Lung (tissue), 12 donors: ENCODE measurements around the gene USP34. TPM values are rescaled to one million over a fixed set of nuclear protein-coding genes. Genes with fewer than 3 reads are reported as not detected.
A peak's percentile ranks its signal among the peaks of the same experiment; 100 is the strongest.

Source experiments
- ATAC-seq: fragments of 200-7000 bp; cut with Tn5 transposase; one replicate; pipeline ENCODE4 v1.9.1; 2020; ENCODE audit warnings: moderate number of reproducible peaks; ENCODE audit not compliant: insufficient read depth, low FRiP score
- DNase-seq, 3 donors: peaks; one replicate each; pipeline ENCODE4 v3.0.0-alpha.2; 2013 to 2017
- H3K27ac ChIP-seq, 2 donors: one replicate each; pipeline ENCODE4 v1.5.1; 2013; ENCODE audit warnings: mild to moderate bottlenecking in 2 of 2, moderate library complexity in 2 of 2, control low read depth in 1 of 2, inconsistent platforms in 1 of 2, low read depth in 1 of 2, low read length in 1 of 2
- H3K27me3 ChIP-seq, 3 donors: one replicate each; pipeline ENCODE4 v1.5.1; 2013; ENCODE audit warnings: low read length in 2 of 3; ENCODE audit not compliant: control insufficient read depth in 3 of 3, insufficient read depth in 3 of 3
- H3K36me3 ChIP-seq, 4 donors: one replicate each; pipeline ENCODE4 v1.5.1; 2013; ENCODE audit warnings: low read length in 4 of 4, mild to moderate bottlenecking in 1 of 4, moderate library complexity in 1 of 4; ENCODE audit not compliant: control insufficient read depth in 4 of 4, insufficient read depth in 4 of 4
- H3K4me1 ChIP-seq, 5 donors: one replicate each; pipeline ENCODE4 v1.5.1; 2013; ENCODE audit warnings: low read length in 5 of 5, mild to moderate bottlenecking in 2 of 5, moderate library complexity in 1 of 5; ENCODE audit not compliant: control insufficient read depth in 5 of 5, insufficient read depth in 5 of 5
- H3K4me3 ChIP-seq: one replicate; pipeline ENCODE4 v1.5.1; 2013; ENCODE audit warnings: mild to moderate bottlenecking, control low read depth, moderate library complexity
- H3K9ac ChIP-seq, 2 donors: one replicate each; pipeline ENCODE4 v1.5.1; 2013; ENCODE audit warnings: low read length in 2 of 2, control low read depth in 1 of 2; ENCODE audit not compliant: insufficient read depth in 1 of 2
- H3K9me3 ChIP-seq, 4 donors: one replicate each; pipeline ENCODE4 v1.5.1; 2013; ENCODE audit warnings: low read length in 3 of 4, mild to moderate bottlenecking in 1 of 4, moderate library complexity in 1 of 4; ENCODE audit not compliant: control insufficient read depth in 4 of 4, insufficient read depth in 3 of 4
- CTCF ChIP-seq: IDR thresholded peaks from 2 replicates; pipeline ENCODE4 v1.5.1; 2012; ENCODE audit warnings: mild to moderate bottlenecking; ENCODE audit errors: control extremely low read depth, extremely low read depth
- WGBS, 2 donors: extraction: QIAGEN DNeasy Blood & Tissue Kit; methylation state at CpG; one replicate each; pipeline ENCODE4 v1.1.7; 2013; 5-methylcytosine and 5-hydroxymethylcytosine counted together
- polyA plus RNA-seq, 2 donors: library from polyadenylated mRNA; stranded (reverse); fragments of 200-250 nt; gene quantifications; one replicate each; pipeline ENCODE4 v1.2.1, GENCODE V29; 2013
- total RNA-seq, 2 donors: library from RNA; depleted of rRNA in 1 of 2; stranded (reverse); fragments of >200 nt in 1 of 2; gene quantifications; one replicate each; pipeline ENCODE4 v1.2.1, GENCODE V29; 2014 to 2021
- donor health status: control.
- donor health status: control.
- donor health status: Bipolar disorder and iron deficiency.
- donor health status: healthy.
- donor health status: DM: yes; HTN: yes; CAD: no.

USP34 gene
- total and polyA plus RNA-seq, 4 donors, result 38.7 to 233 (median 67.8) TPM

DNA sequence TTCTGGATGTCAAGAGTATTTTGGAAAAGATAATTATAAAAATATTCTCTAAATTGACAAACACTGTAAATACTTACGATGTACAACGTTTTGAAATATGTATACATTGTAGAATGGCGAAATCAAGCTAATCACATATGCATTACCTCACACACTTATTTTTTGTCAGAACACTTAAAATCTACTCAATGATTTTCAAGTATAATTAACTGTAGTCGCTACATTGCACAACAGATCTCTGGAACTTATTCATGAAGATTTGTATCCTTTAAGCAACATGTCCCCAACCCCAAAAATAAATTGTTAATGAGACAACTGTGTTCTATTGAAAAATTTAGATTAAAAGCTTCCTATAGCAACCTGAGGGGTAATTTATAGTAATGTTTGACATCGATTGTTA lies 249.1 kb downstream of the USP34 start:
- H3K9me3 ChIP-seq, result no peaks in the 10 kb centered on the region
- peaks cover 7 to 35% (median 25%) of the 10 kb centered on the region in 4 donors for H3K36me3 ChIP-seq
- H3K27me3 ChIP-seq, result no peaks in the 10 kb centered on the region
- no peaks in the 10 kb centered on the region for H3K4me1 ChIP-seq
- 74 to 88% methylated on average over 5 of the region's 5 CpGs for WGBS, 2 donors
- H3K4me3 ChIP-seq, result no peak overlapping the region
- DNase-seq (peak in 1 of 3 donors; percentile 43), ATAC-seq (no peak)
- TF ChIP-seq CTCF, result no peak
- H3K27ac ChIP-seq, result no peak overlapping the region
- no peak overlapping the region for H3K9ac ChIP-seq

- Histone ChIP-seq H3K9ac (no peak overlapping the region), H3K4me1 (peaks cover 0 to 1% (median 0%) of the 10 kb centered on the region in 5 donors), H3K9me3 (no peaks in the 10 kb centered on the region), H3K4me3 (no peak overlapping the region), H3K36me3 (peaks cover 6 to 28% (median 19%) of the 10 kb centered on the region in 4 donors), H3K27me3 (no peaks in the 10 kb centered on the region), H3K27ac (no peak overlapping the region)
- TF ChIP-seq CTCF, result no peak
- 63 to 77% methylated on average over 2 of the region's 2 CpGs for WGBS, 2 donors
- ATAC-seq (no peak), DNase-seq (no peak)
These were observed 250.1 kb downstream of the USP34 start for GRCh38 chr2:61220768-61221167.

DNA sequence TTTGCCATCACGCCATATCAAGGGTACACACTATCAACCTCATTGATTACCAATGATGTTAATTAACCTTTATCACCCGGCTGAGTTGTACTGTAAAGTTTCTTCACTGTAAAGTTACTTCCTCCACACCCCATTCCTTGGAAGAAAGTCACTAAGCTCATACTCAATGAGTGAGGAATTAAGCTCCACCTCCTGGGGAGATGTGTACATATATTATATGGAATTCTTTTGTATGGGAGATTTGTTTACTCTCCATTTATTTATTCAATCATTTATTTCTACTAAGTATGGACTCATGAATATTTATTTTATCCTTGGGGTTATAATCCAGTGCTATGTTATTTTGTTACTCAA lies 252.1 kb downstream of the USP34 start:
- 85 to 94% methylated on average over 2 of the region's 2 CpGs for WGBS, 2 donors
- H3K4me1 ChIP-seq, result peaks cover 0 to 1% (median 0%) of the 10 kb centered on the region in 5 donors
- H3K27me3 ChIP-seq, result no peaks in the 10 kb centered on the region
- no peak overlapping the region for H3K27ac ChIP-seq
- no peaks in the 10 kb centered on the region for H3K9me3 ChIP-seq
- no peak for DNase-seq
- no peak overlapping the region for H3K9ac ChIP-seq
- peaks cover 10 to 33% (median 23%) of the 10 kb centered on the region in 4 donors for H3K36me3 ChIP-seq
- no peak for ATAC-seq
- TF ChIP-seq CTCF, result no peak
- no peak overlapping the region for H3K4me3 ChIP-seq

DNA sequence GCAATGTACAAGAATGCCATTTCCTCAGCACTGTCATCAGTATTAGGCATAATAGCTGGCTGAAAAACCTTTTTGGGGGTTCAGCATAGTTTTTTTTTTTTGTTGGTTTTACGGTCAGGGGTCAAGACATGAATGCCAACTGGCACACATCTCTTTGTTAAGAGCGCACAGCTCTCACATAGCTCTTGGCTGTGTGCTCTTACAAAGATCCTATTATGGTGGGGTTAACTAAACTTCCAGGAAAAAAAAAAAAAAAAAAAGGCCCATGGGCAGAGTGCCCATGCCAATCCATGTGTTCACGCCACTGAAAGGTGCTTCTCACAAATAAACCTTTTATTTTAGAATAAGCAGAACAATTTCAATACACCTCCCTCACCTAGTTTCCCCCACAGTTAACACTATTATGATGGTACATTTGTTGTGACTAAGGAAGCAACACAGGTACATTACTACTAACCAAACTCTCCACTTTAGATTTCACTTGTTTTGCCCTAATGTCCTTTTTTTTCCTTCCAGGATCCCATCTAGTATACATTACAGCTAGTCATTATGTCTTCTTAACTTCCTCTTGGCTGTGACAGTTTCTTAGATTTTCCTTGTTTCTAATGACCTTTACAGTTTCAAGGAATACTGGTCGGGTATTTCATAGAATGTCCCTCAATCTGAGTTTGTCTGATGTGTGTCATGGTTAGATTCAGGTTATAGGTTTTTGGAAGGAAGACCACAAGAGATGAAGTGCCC lies 252.6 kb downstream of the USP34 start:
- peaks cover 10 to 33% (median 23%) of the 10 kb centered on the region in 4 donors for H3K36me3 ChIP-seq
- no peak overlapping the region for H3K9ac ChIP-seq
- WGBS, 2 donors, result 87 to 94% methylated on average over 4 of the region's 4 CpGs
- DNase-seq, result no peak
- no peak for TF ChIP-seq CTCF
- no peaks in the 10 kb centered on the region for H3K9me3 ChIP-seq
- no peak overlapping the region for H3K27ac ChIP-seq
- ATAC-seq, result no peak
- H3K4me1 ChIP-seq, result peaks cover 0 to 1% (median 0%) of the 10 kb centered on the region in 5 donors
- H3K27me3 ChIP-seq, result no peaks in the 10 kb centered on the region
- no peak overlapping the region for H3K4me3 ChIP-seq
